Hematopoietic multipotent progenitor cell treated with erythropoietin and hydrocortisone succinate and interleukin-3 and kit ligand, for 15 days (in vitro differentiated cells): ENCODE data around the gene CTCF.
A peak's percentile ranks its signal among the peaks of the same experiment; 100 is the strongest.

Experiments used
- DNase-seq: peaks from one replicate; pipeline ENCODE4 v3.0.0-alpha.2; 2015; ENCODE audit warnings: low spot score

The CTCF gene

DNA sequence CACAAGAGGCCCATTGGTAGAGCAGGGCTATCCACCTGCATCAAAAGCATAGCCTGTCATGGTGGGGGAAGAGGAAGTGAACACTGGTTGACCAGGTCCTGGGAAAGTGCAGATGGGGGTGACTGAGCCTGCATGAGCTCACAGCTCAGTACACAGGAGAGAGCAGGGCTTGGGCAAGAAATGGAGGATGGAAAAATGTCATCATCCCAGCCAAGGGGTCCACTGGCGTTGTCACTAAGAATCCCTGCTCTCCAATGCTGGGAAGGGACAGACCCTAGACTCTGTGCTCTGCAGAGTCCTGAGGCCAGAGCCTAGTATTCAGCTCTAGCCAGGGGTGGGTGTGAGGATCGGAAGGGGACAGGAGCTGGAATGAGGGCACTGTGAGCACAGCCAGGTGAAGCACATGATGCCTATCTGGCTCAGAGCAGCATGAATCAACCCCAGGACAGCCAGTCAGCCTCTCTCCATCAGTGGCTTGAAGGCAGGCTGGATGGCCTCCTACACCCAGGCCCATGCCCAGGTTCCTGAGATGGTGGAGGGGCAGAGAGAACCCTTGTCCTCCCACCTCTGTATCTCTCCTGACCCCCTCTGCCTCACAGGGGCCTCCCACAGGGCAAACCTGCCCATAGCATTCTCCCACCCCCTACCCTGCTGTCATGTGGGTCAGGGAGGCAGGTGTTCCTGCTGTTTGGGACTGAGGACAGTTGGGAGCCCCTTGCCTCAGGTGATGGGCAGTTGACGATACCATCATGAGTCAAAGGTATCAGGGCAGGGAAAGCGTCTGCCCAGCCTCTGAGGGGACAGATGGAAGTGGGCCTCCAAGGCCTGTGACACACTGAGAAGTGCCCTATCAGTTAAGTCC, 13.8 kb upstream of the CTCF start:
- no peak for DNase-seq

DNA sequence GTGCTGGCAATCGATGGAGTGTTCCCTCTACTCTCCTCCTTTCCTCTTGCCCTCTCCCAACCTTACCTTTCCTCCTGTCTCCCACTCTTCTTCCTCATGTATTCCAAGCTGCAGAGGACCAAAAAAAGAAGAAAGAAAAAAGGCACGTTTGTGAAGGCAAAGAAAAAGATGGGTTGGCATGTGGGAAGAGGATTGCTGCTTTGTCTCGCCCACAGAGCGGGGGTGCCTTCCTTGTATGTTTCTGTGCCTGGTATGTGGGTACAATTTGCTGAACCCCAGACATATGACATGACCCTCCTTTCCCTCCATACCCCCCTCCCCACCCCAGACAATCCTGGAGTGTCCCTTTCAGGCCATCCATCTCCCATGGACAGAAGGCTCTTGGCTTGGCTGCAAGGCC, 13.1 kb upstream of the CTCF start:
- no peak for DNase-seq

DNA sequence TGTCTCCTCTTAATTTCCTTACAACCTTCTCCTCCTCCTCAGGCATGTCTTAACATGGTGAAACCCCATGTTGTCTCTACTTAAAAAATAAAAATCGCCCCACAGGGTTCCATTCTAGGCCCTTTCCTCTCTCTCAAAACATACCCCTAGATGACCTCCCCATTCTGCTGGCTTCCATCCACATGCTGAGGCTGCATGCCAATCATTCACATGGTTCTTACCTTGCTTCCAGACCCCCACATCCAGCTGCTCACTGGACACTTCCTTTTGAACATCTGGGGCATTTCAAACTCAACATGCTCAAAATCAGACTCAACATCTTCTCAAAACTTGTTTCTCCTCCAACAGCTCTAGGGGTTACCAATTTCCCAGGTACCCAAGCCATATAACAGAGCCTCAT, 12.4 kb upstream of the CTCF start:
- no peak for DNase-seq

DNA sequence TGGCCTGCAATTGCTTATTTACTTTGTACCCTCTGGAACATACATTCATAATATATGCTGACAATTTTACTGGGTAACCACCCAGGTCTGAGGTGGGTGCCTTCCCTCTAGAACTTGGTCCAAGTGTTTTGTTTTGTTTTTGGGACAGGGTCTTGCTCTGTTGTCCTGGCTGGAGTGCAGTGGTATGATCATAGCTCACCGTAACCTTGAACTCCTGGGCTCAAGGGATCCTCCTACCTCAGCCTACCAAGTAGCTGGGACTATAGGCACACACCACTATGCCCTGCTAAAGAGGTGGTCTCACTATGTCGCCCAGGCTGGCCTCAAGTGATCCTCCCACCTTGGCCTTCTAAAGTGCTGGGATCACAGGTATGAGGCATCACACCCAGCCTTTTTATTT, 11.2 kb upstream of the CTCF start:
- no peak for DNase-seq

DNA sequence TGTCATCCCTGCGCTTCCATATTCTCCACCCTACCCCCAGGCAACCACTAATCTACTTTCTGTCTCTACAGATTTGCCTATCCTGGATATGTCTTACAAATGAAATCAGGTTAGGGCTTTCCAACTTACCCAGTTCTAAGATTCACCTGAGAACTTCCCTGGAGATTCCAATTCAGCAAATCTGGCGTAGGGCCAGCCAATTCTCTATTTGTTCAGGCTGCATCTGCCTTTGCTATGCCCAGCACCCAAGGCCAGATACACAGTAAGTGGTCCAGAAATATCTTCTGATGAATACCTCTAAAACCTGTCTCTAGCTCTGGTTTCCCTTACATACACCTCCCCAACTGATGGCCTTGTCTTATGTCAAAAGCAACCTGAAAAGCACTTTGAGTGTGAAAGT, 10.4 kb upstream of the CTCF start:
- no peak for DNase-seq

DNA sequence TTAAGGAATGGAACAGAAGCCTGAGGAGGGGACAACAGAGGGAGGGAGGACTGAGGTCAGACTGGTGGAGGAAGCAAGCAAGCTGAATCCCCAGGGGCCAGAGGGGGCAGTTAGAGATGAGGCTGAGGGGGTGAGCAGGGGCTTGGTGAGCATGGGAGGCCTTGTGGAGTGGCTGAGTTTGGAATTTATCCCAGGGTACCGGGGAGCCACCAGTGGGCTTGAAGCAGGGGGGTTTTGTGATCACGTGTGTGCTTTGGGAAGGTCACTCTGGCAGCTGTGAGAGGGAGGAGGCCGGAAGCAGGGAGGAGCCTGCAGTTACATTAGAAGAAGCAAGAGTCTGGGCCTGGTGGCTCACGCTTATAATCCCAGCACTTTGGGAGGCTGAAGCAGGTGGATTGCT, 9.8 kb upstream of the CTCF start:
- no peak for DNase-seq

DNA sequence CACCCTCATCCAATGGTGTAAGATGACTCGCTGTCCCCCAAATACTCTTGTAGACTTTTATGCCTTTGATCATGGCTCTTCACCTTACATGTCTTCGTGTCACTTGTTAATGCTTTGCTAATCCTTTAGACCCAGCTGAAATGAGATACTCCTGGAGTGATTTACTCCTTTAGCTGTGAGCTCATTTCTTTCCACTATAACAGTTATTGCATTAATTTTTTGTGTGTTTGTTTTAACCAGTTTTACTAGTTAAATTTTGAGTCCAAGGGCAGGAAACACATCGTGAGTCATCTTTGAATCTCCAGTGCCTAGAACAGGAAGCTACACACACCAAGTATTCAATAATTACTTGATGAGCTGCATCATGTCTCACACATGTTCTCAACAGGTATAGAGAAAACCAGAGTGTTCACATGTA, 6.5 kb upstream of the CTCF start:
- no peak for DNase-seq

DNA sequence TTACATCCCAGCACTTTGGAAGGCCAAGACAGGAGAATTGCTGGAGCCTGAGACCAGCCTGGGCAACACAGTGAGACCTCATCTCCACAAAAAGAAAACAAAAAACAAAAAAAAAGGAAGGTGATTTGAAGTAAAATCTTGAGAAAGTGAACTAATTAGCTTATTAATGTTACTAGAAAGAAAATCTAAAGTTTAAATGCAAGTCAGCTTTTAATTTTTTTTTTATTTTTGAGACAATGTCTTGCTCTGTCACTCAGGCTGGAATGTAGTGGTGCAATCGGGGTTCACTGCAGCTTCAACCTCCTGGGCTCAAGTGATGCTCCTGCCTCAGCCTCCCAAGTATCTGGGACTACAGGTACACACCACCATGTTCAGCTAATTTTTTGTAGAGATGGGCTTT, 3.5 kb upstream of the CTCF start:
- no peak for DNase-seq

DNA sequence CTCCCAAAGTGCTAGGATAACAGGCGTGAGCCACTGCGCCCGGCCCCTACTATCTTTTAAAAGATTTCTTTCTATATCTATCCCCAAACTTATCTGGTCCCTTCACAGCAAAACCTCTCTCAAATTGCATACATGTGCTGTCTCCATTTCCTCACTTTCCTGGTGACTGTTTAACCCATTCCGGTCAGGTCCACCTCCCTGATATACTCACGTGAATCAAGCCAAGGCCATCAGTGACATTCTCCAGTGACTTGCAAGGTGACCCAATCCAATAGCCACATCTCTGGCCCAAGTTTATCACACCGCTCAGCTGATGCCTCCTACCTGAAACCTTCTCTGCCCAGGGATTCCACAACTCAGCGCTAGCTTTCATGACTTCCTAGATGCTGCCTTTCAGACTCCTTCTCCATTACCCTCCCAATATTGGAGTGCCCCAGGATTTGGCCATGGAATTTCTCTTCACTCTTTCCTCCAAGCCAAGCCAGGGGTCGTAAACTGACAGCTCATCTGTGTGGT, 1.4 kb upstream of the CTCF start:
- no peak for DNase-seq

DNA sequence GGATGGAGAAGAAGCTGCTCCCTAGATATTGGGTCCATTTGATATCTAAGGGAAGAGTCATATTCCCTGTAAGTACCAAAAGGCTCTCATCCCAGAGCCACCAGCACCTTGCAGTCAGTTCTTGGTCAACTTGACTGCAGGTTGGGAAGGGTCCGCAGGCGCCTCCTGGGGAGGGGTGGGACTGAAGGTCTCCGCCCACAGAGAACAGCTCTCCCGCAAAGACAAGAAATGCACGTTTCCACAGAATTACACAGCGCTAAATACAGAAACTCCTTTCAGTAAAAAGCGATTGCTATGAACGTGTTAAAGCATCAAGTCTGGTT, 864 bp upstream of the CTCF start:
- DNase-seq = no peak

DNA sequence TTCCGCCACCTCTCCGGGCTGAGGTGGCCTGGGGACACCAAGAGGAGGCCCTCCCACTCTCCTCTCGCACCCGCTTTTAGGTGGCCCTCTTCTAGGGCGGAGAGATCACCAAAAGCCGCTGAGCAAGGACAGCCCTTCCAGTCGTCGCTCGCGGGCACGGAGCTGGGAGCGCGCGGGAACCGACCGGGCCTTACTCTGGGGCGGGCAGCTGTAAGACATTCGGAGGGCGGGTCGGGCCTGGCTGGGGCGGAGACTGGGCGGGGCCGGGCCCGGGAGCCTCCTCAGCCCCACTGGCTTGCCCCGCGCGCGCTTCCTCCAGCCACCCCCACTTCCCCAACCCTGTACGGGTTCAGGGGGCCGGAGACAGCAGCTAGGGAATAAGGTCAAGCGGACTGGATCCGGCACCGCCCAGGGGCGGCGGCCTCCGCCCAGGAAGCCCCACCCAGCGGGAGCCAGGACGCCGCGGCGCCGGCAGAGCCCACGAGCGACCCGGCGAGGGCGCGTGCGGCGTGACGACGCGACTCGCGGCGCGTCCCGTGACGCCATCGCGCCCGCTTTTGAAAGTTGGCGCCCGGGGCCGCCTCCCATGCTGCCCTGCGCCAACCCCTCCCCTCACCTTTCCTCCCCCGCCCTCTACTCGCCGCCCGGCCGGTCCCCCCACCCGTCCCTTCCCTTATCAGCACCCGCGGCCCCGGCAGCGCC, 351 bp upstream of the CTCF start:
- peak; percentile 96 for DNase-seq

DNA sequence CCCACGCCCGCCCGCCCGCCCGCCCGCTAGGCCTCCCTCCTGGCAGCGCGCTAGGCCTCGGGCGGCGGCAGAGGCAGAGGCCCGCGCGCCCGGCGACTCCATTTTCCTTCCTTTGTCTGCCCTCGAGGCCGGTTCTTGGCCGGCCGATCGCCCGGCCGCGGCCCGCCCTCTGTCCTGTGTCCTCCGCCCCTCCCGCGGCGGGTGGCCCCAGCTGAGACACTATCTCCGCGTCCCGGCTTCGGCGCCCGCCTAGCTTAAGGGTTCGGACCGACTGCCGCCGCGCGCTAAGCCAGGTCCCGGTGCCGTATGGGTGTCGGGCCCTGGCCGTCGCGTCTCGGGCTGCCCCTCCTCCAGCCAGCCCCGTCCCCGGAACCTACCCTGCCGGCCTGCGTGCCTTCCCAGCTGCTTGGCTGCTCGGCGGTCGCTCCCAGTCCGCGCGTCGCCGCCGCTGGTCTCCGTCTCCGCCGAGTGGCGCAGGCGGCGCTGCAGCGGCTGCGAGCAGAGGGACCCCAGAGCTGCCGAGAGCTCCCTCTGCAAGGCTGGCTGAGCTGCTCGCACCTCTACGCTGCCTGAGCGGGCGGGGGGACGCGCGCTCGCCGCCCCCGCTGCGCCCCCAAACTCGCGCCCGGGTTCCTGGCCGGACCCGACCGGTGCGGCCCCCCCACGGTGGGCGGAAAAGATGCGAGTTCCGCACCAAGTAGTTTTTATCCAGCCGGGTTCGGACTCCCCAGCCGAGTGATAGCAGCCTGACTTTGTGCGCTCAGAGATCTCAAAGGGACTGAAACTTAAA, 787 bp downstream of the CTCF start:
- DNase-seq = peak; percentile 67

DNA sequence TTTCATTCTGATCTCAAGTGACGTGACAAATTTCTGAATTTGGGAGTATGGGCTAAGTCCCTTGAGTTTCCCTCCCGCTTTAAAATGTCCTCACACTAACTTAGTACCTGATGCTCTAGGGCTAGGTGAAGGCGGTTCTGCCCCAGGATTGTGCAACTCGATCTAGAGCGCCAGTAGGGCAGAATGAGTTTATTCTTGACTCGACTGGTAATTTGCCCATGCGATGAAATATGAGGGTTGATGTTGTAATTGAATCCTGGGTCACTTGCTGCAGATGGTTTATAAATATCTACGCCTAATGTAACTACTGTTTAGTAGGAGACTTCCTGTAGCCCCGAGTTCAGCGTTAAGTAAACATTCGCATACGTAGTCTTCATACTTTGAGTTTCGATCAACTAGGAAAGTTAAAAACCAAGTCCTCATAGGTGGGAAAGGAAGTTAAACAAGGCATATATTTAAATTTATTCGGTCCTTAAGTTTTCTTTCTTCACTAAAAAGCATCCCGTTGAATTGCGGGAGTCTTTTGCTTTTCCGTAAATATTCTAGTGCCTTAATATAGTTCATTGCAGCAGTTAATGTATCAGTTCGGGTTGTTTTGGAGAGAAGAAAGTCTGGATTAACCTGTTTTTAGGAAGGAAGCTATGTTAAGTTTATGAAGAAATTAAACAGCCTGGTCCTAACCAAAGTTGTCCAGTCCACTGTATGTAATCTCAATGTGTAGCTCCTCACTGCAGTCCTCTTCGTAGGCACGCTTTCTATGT, 1.6 kb downstream of the CTCF start:
- peak; percentile 57 for DNase-seq

DNA sequence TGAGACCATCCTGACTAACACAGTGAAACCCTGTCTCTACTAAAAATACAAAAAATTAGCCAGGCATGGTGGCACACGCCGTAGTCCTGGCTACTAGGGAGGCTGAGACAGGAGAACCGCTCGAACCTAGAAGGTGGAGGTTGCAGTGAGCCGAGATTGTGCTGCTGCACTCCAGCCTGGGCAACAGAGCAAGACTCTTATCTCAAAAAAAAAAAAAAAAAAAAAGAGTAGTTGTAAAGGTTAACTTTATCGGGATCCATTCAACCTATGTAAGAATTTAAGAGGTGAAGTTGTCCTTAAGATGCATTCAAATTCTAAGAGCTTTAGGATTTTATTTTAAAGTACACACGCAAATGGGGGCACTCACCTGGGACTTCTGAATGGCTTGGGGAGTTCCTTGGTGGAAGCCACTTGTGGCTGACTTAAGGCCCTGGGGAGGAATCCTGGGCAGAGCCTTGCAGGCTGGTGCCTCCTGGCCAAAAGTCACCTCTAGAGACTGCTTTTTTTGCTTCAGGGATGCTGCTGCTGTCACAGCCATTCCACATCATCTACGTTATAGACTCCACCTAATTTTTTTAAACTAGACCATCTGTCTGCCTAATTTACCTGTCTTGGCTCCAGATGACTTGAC, 3.3 kb downstream of the CTCF start:
- no peak for DNase-seq

DNA sequence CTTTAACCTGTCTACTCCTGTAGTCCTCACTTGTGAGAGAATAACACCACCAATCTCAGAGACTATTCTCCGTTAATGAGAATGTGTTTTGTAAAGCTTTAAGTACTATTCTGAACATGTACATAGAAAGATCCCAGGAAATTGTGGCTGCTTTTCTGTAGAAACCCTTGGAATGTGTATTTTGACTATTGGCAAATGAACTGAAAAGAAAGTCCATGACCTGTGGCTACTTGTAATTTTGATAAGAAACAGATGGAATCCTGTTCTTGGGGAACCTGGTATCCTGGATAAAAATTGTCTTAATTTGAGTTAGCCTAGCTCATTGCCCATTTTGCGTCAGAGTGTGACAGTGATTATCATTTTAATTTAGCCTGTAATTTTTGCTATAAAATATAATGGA, 9.1 kb downstream of the CTCF start:
- DNase-seq = no peak

DNA sequence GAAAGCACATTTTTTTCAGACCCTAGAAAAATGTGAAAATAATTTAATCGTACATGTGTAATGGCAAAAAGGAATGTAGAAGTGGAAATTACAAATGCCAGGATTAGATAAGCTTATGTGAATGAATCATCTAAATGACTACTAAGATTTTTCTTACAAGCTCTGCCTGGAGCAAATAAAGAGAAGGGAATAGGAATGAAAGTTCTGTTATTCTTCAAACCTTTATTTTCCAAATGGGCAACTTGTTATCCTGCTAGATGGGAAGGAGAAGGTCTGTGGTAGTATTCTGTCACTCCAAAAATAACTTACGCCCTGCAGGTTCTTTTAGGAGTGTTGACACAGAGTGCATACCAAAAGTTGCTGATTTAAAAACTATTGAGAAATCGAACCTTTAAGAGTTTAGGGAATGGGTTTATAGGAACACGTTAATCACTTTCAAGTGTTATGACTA, 9.7 kb downstream of the CTCF start:
- no peak for DNase-seq

DNA sequence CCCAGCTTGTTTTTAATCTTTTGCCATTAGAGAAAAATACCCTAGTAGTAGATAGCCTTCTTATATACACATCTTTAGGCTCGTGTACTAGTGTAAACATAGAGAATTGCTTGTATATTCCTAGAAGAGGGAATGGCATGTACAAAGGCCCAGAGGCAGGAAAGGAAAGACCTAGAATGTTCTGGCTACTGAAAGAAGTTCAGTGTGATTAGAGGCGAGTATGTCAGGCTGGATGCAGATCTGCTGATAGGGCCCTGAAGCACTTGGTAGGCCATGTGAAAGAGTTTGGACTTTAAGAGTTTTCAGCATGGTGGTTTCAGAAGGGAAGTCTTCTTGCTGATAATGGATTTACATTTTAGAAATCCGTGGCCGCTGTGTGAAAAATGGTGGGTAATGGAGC, 17.4 kb downstream of the CTCF start:
- DNase-seq = no peak

DNA sequence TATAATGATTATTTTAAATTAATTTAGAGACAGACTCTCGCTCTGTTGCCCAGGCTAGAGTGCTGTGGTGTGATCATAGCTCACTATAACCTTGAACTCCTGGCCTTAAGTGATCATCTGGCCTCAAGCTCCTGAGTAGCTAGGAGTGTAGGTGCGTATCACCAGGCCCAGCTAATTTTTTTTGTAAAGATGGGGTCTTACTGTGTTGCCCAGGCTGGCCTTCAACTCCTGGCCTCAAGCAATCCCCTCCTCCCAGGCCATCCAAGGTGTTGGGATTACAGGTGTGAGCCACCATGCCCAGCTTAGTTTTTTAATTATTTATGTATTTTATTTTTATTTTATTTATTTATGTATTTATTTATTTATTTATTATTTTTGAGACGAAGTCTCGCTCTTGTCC, 17.9 kb downstream of the CTCF start:
- no peak for DNase-seq

DNA sequence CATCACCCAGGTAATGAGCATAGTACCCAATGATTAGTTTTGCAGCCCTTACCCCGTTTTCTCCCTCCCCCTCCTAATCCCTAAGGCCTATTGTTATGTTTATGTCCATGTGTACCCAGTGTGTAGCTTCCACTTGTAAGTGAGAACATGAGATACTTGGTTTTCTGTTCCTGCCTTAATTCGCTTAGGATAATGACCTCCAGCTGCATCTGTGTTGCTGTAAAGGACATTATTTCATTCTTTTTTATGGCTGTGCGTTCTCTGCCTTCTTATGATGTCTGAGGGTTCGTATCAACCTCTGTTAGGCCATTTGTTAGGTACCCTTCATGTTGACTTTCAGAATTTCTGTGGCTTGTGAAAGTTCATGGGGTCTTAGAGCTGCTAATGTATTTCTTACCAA, 31.0 kb downstream of the CTCF start:
- no peak for DNase-seq

DNA sequence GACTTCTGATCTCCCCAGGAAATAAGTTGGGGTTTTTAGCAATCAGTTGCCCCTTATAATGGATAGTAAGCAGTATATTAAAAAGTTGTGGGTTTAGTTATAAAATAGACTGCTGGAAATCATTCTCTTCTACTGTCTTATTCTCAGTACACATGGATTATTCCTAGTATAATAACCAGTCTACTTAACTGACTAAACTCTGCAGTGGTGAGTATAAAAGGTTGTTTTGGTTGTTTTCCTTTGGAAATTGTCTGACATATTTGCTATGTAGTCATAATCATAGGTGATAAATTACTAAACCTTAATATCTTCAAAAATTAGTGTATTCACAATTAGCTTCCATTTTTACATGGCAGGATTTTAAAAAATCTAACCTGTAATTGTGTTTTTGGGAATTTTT, 31.4 kb downstream of the CTCF start:
- DNase-seq = no peak

DNA sequence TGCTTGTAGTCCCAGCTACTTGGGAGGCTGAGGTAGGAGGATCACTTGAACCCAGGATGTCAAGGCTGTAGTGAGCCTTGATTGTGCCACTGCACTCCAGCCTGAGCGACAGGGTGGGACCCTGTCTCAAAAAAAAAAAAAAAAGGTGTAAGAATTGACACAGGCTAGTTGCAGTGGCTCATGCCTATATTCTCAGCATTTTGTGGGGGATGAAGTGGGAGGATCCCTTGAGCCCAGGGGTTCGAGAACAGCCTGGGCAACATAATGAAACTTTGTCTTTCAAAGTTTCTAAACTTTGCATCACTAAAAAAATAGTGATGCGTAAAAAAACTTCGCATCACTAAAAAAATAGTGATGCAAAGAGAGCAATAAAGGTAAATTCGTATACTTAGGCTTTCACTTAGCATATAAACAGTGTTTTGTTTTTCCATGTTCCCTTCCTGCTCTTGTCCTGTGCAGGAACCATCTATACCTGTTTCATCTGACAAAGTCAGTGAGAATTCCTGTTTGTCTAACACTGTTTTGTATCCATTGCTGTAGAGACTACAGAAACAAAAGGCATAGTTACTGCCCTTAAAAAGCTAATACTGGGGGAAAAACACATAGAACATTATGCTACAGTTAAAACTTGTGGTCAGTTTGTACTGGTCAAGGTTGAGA, 32.1 kb downstream of the CTCF start:
- DNase-seq = no peak
